ENCODE data around the gene TP53I11.

Gene TP53I11

DNA sequence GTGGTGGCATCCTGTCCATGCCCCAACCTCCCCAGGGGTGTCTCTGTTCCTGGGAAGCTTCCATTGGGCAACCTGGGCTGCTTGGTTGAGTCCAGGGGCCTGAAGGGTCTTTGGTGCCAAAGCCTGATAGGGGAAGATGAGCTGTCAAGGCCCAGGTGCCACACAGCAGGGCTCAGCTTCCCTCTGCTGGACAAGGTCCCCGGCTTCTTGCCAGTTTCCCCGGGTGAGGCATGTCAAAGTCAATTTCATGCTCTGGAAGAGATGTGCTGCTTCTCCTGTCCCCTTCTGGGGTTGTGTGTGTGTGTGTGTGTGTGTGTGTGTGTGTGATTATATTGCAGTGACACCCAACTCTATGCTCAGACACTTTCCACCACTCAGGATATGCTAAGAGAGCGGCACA is 26.9 kb downstream of the TP53I11 start:
- ChIA-PET CTCF (interaction anchor here (0.7 to 3.2 kb wide), 3 partner anchors 12 to 180 kb away, joined by 3 to 15 read pairs (median 5); no protein-coding TSS in a partner anchor), POLR2A (no interaction called here)
- no peak for DNase-seq (ENCODE audit: extremely low spot score)
- TF ChIP-seq CTCF (IDR thresholded peaks at IDR 0.05; ENCODE audit: control extremely low read depth, extremely low read depth, low read depth, missing control alignments), result no peak

DNA sequence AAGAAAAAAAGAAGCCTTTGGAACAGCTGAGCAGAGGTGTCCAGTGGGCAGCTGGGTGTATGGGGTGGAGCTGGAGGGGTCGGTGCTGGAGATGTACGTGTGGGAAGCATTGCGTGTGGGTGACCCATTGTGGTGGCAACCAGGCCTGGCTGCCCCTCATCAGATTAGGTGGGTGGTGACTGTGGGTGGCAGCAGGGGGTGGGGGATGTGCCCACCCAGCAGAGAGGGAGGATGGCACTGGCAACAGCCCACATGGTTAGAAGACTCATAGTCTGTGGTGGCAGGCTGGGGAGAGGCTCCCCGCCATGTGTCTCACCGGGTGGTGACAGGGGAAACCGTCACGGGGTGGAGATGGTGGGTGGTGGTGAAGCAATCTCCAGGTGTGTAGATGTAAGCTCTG is 27.6 kb downstream of the TP53I11 start:
- ChIA-PET CTCF (interaction anchor here (0.7 to 3.2 kb wide), 3 partner anchors 12 to 181 kb away, joined by 3 to 15 read pairs (median 5); no protein-coding TSS in a partner anchor), POLR2A (no interaction called here)
- TF ChIP-seq CTCF (IDR thresholded peaks at IDR 0.05; ENCODE audit: control extremely low read depth, extremely low read depth, low read depth, missing control alignments), result no peak
- DNase-seq (ENCODE audit: extremely low spot score), result no peak

DNA sequence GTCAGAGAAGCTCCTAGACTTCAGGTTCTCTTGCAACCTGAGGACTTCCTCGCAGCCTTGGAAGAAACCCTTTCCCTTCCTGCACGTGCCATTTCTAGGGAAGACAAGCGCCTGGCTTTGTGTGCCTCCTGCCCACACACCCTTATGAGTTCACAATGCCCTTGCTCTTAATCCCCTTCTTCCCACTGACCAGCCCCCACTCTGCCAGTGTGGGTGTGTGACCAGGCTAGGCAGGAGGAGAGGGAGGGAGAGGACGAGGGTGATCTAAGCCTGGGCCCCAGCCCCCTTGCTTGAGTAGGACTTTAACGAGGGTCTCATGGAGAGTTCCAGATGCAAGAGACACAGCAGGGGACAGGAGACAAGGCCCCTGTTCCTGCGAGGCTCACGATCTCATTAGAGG is 30.2 kb downstream of the TP53I11 start:
- POLR2A ChIA-PET, result no interaction called here
- DNase-seq (ENCODE audit: extremely low spot score), result no peak
- CTCF ChIA-PET, result interaction anchor here (0.7 to 3.1 kb wide), 4 partner anchors 7 to 184 kb away, joined by 3 to 23 read pairs (median 7); no protein-coding TSS in a partner anchor
- TF ChIP-seq CTCF (IDR thresholded peaks at IDR 0.05; ENCODE audit: control extremely low read depth, extremely low read depth, low read depth, missing control alignments), result no peak

- TF ChIP-seq CTCF (IDR thresholded peaks at IDR 0.05; ENCODE audit: control extremely low read depth, extremely low read depth, low read depth, missing control alignments), result no peak
- ChIA-PET CTCF (interaction anchor here (1.5 to 3.1 kb wide), 2 partner anchors 10 to 14 kb away, joined by 4 to 23 read pairs; no protein-coding TSS in a partner anchor), POLR2A (interaction anchor here (1.0 kb wide), 1 partner anchor 9 kb away, joined by 3 read pairs; no protein-coding TSS in a partner anchor)
- DNase-seq (ENCODE audit: extremely low spot score), result no peak
Observed at GRCh38 chr11:44917741-44918140, 32.9 kb downstream of the TP53I11 start.

- ChIA-PET POLR2A (no interaction called here), CTCF (no interaction called here)
- TF ChIP-seq CTCF (IDR thresholded peaks at IDR 0.05; ENCODE audit: control extremely low read depth, extremely low read depth, low read depth, missing control alignments), result no peak
- no peak for DNase-seq (ENCODE audit: extremely low spot score)
Observed at GRCh38 chr11:44916801-44917385, 33.8 kb downstream of the TP53I11 start.

- ChIA-PET CTCF (interaction anchor here (2.2 kb wide), 1 partner anchor 11 kb away, joined by 14 read pairs; no protein-coding TSS in a partner anchor), POLR2A (no interaction called here)
- no peak for TF ChIP-seq CTCF (IDR thresholded peaks at IDR 0.05; ENCODE audit: control extremely low read depth, extremely low read depth, low read depth, missing control alignments)
- no peak for DNase-seq (ENCODE audit: extremely low spot score)
Observed at GRCh38 chr11:44916331-44916730, 34.4 kb downstream of the TP53I11 start.

Measured in GM10248 (cell line).